HL-60/S4 treated with retinoic acid at 250 ng/mL for 4 days and 3 days (cell line): ENCODE measurements around the gene SBNO2.
"Not testable (repeated sequence)": the region's sequence is repeated elsewhere in the genome, so short reads cannot be mapped to it uniquely, and the experiment has no call there.

ENCODE experiments used
- in situ Hi-C: fragments of 300-500 bp; cut with MboI; formaldehyde crosslinking; loops from 2 replicates; pipeline ENCODE4 v1.7.0; 2022; ENCODE audit warnings: low sequenced_read_pairs

The SBNO2 gene

GRCh38 chr19:1210227-1210538, 36.1 kb upstream of the SBNO2 start:
- in situ Hi-C loops: no loop called here

GRCh38 chr19:1208830-1209229, 34.8 kb upstream of the SBNO2 start:
- in situ Hi-C loops: not testable (repeated sequence)

GRCh38 chr19:1206864-1207450, 32.9 kb upstream of the SBNO2 start:
- in situ Hi-C loops: no loop called here

GRCh38 chr19:1206150-1206863, 32.2 kb upstream of the SBNO2 start:
- in situ Hi-C loops: no loop called here

GRCh38 chr19:1205114-1206099, 31.3 kb upstream of the SBNO2 start, which contains the start of gene STK11:
STK11 (plus strand) TSS chr19:1205778; CDS start chr19:1206914, 1,136 bp downstream.
- in situ Hi-C loops: no loop called here

- in situ Hi-C loops: not testable (repeated sequence)
These were observed 26.5 kb upstream of the SBNO2 start for GRCh38 chr19:1200614-1201013.

- in situ Hi-C loops: no loop called here
These were observed 25.5 kb upstream of the SBNO2 start for GRCh38 chr19:1199531-1199930.

- in situ Hi-C loops: no loop called here
These were observed 15.4 kb upstream of the SBNO2 start for GRCh38 chr19:1189419-1189818.

- in situ Hi-C loops: no loop called here
These were observed 9.6 kb upstream of the SBNO2 start for GRCh38 chr19:1183543-1184172.

- in situ Hi-C loops: no loop called here
These were observed 8.7 kb upstream of the SBNO2 start for GRCh38 chr19:1182727-1183126.

GRCh38 chr19:1182068-1182467, 8.0 kb upstream of the SBNO2 start:
- in situ Hi-C loops: no loop called here

- in situ Hi-C loops: no loop called here
These were observed 7.5 kb upstream of the SBNO2 start for GRCh38 chr19:1181606-1182005.

GRCh38 chr19:1177322-1178114, 3.5 kb upstream of the SBNO2 start:
- in situ Hi-C loops: no loop called here

GRCh38 chr19:1173159-1173844, 766 bp downstream of the SBNO2 start:
- in situ Hi-C loops: no loop called here

- in situ Hi-C loops: no loop called here
These were observed 1.5 kb downstream of the SBNO2 start for GRCh38 chr19:1172353-1173158.

- in situ Hi-C loops: no loop called here
These were observed 2.2 kb downstream of the SBNO2 start for GRCh38 chr19:1171755-1172352.

- in situ Hi-C loops: no loop called here
These were observed 2.9 kb downstream of the SBNO2 start for GRCh38 chr19:1170938-1171754.
